Effector memory CD4-positive, alpha-beta T cell (primary cell): ENCODE measurements around the gene TMEM239.
"Not testable (repeated sequence)": the region's sequence is repeated elsewhere in the genome, so short reads cannot be mapped to it uniquely, and the experiment has no call there.

Experiments
- DNase-seq, 3 donors: peaks; one replicate each; pipeline ENCODE4 v3.0.0-alpha.2; 2020
- H3K27ac ChIP-seq: 2 replicates; pipeline ENCODE4 v1.7.0; 2013; ENCODE audit warnings: mild to moderate bottlenecking, low read length, moderate library complexity; ENCODE audit not compliant: insufficient read depth, poor library complexity, severe bottlenecking
- H3K27me3 ChIP-seq: replicated peaks from 2 replicates; pipeline ENCODE4 v1.7.0; 2013; ENCODE audit warnings: mild to moderate bottlenecking, low read length; ENCODE audit not compliant: insufficient read depth, control insufficient read depth, poor library complexity, severe bottlenecking
- H3K36me3 ChIP-seq: 2 replicates; pipeline ENCODE4 v1.7.0; 2013; ENCODE audit warnings: mild to moderate bottlenecking, low read length, moderate library complexity; ENCODE audit not compliant: control insufficient read depth, insufficient read depth
- H3K4me1 ChIP-seq: 2 replicates; pipeline ENCODE4 v1.7.0; 2013; ENCODE audit warnings: low read length, mild to moderate bottlenecking; ENCODE audit not compliant: control insufficient read depth, insufficient read depth, poor library complexity, severe bottlenecking
- H3K4me3 ChIP-seq: 2 replicates; pipeline ENCODE4 v1.7.0; 2013; ENCODE audit warnings: low read length, low read depth, mild to moderate bottlenecking; ENCODE audit not compliant: insufficient read depth, poor library complexity, severe bottlenecking
- H3K9me3 ChIP-seq: 2 replicates; pipeline ENCODE4 v1.7.0; 2013; ENCODE audit warnings: mild to moderate bottlenecking, low read length, moderate library complexity; ENCODE audit not compliant: control insufficient read depth

The TMEM239 gene

DNA sequence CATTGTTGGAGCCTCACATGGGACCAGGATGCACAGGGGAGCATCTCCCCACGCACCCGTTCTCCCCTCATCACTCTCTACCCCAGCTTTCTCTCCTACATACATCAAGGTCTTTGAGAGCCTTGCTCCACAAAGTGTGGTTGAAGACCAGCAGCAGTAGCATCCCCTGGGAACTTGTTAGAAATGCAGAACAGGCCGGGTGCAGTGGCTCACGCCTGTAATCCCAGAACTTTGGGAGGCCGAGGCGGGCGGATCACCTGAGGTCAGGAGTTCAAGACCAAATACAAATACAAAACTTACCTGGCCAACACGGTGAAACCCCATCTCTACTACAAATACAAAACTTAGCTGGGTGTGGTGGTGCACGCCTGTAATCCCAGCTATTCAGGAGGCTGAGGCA is 8.2 kb upstream of the TMEM239 start:
- H3K9me3 ChIP-seq, H3K4me1 ChIP-seq, DNase-seq, H3K36me3 ChIP-seq, H3K27ac ChIP-seq, H3K27me3 ChIP-seq, H3K4me3 ChIP-seq: not testable (repeated sequence)

DNA sequence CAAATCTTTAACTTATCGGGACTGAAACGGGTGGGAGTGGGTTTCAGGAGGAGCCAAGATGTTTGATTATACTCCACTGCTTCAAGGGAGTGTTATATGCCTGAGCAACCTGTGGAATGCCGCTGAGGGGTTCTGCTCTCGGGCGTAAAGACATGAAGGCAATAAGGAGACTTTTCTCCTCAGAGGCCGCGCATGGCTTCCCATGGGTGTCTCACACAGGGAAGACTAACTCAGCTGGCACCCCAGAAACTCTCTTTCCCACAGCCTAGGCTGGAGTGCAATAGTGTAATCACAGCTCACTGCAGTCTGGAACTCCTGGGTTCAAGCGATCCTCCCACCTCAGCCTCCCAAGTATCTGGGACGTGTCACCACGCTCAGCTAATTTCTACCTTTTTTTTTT is 6.5 kb upstream of the TMEM239 start:
- Histone ChIP-seq H3K27me3 (peaks cover 4% of the 10 kb centered on the region), H3K4me1 (no peaks in the 10 kb centered on the region), H3K9me3 (no peaks in the 10 kb centered on the region), H3K27ac (no peak overlapping the region), H3K4me3 (no peak overlapping the region), H3K36me3 (no peaks in the 10 kb centered on the region)
- DNase-seq = no peak

DNA sequence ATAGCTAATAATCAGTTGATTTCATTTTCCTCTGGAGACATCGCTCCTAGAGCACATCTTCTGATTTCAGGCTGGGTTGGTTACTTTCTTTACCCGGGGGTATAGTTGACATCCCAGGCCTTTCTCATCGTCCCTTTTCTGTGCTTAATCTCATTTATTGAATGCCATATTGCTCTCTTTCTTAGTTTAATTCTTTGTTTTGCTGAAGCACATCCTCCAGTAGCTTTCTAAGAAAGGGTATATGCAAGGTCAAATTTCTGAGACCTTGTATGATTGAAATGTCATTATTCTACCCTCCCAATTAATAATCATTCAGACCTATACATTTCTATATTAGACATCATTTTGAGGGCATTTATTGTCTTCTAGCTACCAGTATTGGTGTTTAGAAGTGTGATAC is 4.0 kb upstream of the TMEM239 start:
- no peaks in the 10 kb centered on the region for H3K9me3 ChIP-seq
- no peaks in the 10 kb centered on the region for H3K27me3 ChIP-seq
- DNase-seq = no peak
- no peaks in the 10 kb centered on the region for H3K36me3 ChIP-seq
- no peaks in the 10 kb centered on the region for H3K4me1 ChIP-seq
- H3K4me3 ChIP-seq = no peak overlapping the region
- no peak overlapping the region for H3K27ac ChIP-seq

DNA sequence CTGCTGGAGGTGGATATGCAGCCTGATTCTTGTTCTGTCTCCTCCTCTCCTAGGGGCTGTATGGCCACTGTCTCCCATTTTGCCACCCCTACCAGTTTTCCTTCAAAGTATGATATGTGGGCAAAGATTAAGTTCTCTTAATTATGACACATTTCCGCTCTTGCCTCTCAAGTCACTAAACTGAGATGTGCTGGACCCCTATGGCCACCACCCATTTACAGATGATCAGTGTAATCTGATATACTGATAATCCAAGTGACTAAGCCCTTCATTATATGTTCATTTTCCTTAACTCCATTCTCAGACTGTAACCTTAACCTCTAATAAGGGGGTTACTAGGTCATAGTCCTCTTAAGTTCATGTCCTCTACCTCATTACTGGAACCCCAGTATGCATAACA is 2.1 kb upstream of the TMEM239 start:
- Histone ChIP-seq H3K36me3 (no peaks in the 10 kb centered on the region), H3K27me3 (no peaks in the 10 kb centered on the region), H3K27ac (no peak overlapping the region), H3K4me1 (no peaks in the 10 kb centered on the region), H3K9me3 (no peaks in the 10 kb centered on the region), H3K4me3 (no peak overlapping the region)
- DNase-seq = no peak

DNA sequence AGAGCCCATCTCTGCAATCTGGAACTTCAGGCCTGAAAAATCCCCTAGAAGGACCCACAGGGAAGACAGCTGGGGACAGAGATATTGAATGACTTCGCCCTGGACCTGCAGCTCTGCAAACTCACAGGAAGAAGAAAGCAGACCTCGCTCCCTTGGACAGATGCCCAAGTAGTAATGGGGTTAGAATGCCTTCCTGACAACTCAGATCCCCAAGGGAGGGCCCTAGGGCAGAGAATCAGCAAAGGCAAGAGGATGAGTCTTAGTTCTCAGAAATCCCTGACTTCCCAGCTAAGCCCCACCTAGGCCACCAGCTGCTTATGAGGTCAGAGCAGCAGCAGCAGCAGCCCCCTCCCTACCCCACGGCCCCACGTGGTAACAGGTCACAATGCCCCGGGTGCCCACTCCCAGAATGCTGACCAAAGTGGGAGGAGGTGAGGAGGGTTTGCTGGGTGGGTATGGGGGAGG is 1.5 kb upstream of the TMEM239 start, which contains the start of gene C20orf141:
Gene C20orf141, plus strand, starts transcription at position 401 of the 465 bp plus-strand sequence. CDS start 198 bp downstream, outside the sequence.
- Histone ChIP-seq H3K9me3 (no peaks in the 10 kb centered on the region), H3K4me3 (no peak within 1 kb of the TSS), H3K27ac (no peak within 1 kb of the TSS), H3K27me3 (no peaks in the 10 kb centered on the region), H3K4me1 (no peaks in the 10 kb centered on the region), H3K36me3 (no peaks in the 10 kb centered on the region)
- DNase-seq = no peak

DNA sequence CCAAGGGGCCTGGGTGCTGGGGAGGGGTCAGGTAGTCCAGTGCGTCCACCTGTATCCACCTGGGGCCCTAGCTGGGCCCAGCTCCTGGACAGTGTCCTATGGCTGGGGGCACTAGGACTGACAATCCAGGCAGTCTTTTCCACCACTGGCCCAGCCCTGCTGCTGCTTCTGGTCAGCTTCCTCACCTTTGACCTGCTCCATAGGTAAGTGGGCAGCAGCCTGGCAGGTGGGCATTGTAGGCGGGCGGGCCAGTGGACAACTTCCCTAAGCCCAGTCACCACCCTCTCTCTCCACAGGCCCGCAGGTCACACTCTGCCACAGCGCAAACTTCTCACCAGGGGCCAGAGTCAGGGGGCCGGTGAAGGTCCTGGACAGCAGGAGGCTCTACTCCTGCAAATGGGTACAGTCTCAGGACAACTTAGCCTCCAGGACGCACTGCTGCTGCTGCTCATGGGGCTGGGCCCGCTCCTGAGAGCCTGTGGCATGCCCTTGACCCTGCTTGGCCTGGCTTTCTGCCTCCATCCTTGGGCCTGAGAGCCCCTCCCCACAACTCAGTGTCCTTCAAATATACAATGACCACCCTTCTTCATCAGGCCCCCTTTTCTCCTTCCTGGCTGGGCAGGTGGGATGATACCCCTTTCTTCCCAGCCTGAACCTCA is 793 bp upstream of the TMEM239 start:
- DNase-seq = no peak
- H3K9me3 ChIP-seq = no peaks in the 10 kb centered on the region
- H3K4me3 ChIP-seq = no peak overlapping the region
- peaks cover under 1% of the 10 kb centered on the region for H3K4me1 ChIP-seq
- H3K27me3 ChIP-seq = no peaks in the 10 kb centered on the region
- H3K36me3 ChIP-seq = no peaks in the 10 kb centered on the region
- no peak overlapping the region for H3K27ac ChIP-seq

DNA sequence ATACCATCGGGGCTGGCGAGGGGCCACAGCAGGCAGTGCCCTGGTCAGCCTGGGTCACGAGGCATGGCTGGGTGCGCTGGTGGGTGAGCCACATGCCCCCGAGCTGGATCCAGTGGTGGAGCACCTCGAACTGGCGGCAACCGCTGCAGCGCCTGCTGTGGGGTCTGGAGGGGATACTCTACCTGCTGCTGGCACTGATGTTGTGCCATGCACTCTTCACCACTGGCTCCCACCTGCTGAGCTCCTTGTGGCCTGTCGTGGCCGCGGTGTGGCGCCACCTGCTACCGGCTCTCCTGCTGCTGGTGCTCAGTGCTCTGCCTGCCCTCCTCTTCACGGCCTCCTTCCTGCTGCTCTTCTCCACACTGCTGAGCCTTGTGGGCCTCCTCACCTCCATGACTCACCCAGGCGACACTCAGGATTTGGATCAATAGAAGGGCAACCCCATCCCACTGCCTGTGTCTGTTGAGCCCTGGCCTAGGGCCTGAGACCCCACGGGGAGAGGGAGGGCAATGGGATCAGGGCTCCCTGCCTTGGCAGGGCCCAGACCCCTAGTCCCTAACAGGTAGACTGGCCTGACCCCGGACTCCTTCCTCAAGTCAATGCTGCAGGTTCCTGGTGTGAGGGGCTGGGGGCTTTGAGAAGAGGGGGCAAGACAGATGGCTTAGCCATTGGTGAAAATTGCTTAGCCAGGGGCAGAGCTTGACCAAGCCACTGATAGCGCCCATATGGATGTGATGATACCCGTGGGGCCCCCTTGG is 598 bp downstream of the TMEM239 start:
- H3K4me3 ChIP-seq = no peak overlapping the region
- no peak for DNase-seq
- H3K9me3 ChIP-seq = no peaks in the 10 kb centered on the region
- no peaks in the 10 kb centered on the region for H3K27me3 ChIP-seq
- H3K4me1 ChIP-seq = peaks cover 14% of the 10 kb centered on the region
- H3K36me3 ChIP-seq = no peaks in the 10 kb centered on the region
- no peak overlapping the region for H3K27ac ChIP-seq

DNA sequence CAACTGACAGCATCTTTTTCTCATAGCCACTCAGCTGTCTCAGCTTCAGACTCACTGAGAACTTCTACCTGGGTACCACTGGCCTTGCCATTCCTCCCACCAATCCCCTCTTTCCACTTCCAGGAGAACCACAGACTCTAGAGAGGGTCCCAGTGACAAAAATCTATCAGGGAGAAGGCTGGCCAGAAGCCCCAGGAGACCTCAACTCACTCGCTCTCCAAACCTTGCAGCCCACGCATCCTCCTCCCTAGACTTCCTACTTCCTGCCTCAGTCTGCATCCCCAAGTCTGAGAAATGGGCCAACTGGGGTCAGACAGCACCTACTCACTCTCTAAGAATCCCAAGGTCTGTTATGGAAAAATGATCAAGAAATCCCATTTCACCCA is 1.2 kb downstream of the TMEM239 start:
- Histone ChIP-seq H3K4me3 (no peak overlapping the region), H3K9me3 (no peaks in the 10 kb centered on the region), H3K4me1 (peaks cover 18% of the 10 kb centered on the region), H3K36me3 (no peaks in the 10 kb centered on the region), H3K27me3 (no peaks in the 10 kb centered on the region), H3K27ac (no peak overlapping the region)
- DNase-seq = no peak

DNA sequence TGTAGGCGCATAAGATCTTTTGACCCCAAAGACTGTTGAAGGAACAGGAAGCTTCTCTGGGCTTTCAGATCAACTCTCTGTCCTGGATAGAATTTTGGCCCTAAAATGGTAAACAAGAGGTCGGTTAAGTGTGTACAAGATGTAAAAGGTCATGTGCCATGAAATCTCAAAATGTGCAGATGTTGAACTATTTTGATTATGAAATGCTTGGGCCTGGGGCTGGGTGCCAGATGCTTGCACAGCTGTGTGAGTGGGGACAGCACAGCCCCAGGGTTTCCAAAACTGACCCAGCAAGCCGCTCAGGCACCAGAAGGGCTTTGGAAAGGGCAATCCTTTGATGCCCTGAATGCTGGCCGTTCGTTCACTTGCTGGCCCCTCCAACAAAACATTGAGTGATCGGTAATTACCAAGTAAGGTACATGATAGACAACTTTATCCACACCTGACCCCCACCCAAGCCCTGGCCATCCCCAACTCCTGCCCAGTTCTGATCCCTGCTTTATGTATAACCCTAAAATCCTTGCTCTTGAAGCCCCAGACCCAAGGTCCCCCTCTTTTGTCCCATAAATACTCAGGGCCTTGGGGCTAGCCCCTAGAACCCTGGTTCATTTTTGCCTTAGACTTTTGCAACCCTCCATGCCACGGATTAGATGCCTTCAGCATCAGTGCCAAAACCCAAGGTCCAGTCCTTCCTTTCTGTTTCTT is 1.9 kb downstream of the TMEM239 start:
- Histone ChIP-seq H3K4me1 (peaks cover 18% of the 10 kb centered on the region), H3K4me3 (no peak overlapping the region), H3K9me3 (no peaks in the 10 kb centered on the region), H3K27me3 (no peaks in the 10 kb centered on the region), H3K36me3 (no peaks in the 10 kb centered on the region), H3K27ac (no peak overlapping the region)
- no peak for DNase-seq
